HG02973 (cell line): ENCODE results near the gene GAREM2.
"Not testable (repeated sequence)": the region's sequence is repeated elsewhere in the genome, so short reads cannot be mapped to it uniquely, and the experiment has no call there.

Experiments
- ATAC-seq: cut with Tn5 transposase; IDR thresholded peaks from one replicate; pipeline ENCODE4 v1.9.1; 2021; ENCODE audit warnings: moderate library complexity; ENCODE audit not compliant: unreplicated experiment

GAREM2 gene

GRCh38 chr2:26172871-26173775 is at the start of gene GAREM2:
Gene GAREM2, plus strand, starts transcription at chr2:26173088. Its CDS starts 133 bp downstream, at chr2:26173221.
- no peak for ATAC-seq

GRCh38 chr2:26123426-26123825 is 49.5 kb upstream of the GAREM2 start:
- ATAC-seq = no peak

GRCh38 chr2:26126074-26126473 is 46.8 kb upstream of the GAREM2 start:
- ATAC-seq = no peak

GRCh38 chr2:26128176-26128575 is 44.7 kb upstream of the GAREM2 start:
- ATAC-seq = no peak

- no peak for ATAC-seq
Observed at GRCh38 chr2:26130763-26131162, 42.1 kb upstream of the GAREM2 start.

GRCh38 chr2:26136451-26136850 is 36.4 kb upstream of the GAREM2 start:
- ATAC-seq = no peak

- ATAC-seq = no peak
Observed at GRCh38 chr2:26139269-26140183, 33.4 kb upstream of the GAREM2 start.

GRCh38 chr2:26141145-26141769 is 31.6 kb upstream of the GAREM2 start:
- no peak for ATAC-seq

- ATAC-seq = no peak
Observed at GRCh38 chr2:26144031-26144430, 28.9 kb upstream of the GAREM2 start.

- ATAC-seq = no peak
Observed at GRCh38 chr2:26144953-26145680, 27.8 kb upstream of the GAREM2 start.

GRCh38 chr2:26148501-26148900 is 24.4 kb upstream of the GAREM2 start:
- no peak for ATAC-seq

GRCh38 chr2:26150243-26150642 is 22.6 kb upstream of the GAREM2 start:
- no peak for ATAC-seq

- ATAC-seq = no peak
Observed at GRCh38 chr2:26157580-26157979, 15.3 kb upstream of the GAREM2 start.

GRCh38 chr2:26161926-26162325 is 11.0 kb upstream of the GAREM2 start:
- no peak for ATAC-seq

- no peak for ATAC-seq
Observed at GRCh38 chr2:26162963-26163362, 9.9 kb upstream of the GAREM2 start.

- no peak for ATAC-seq
Observed at GRCh38 chr2:26164231-26164630, 8.7 kb upstream of the GAREM2 start.

- no peak for ATAC-seq
Observed at GRCh38 chr2:26164641-26165211, 8.2 kb upstream of the GAREM2 start.

GRCh38 chr2:26165403-26165802 is 7.5 kb upstream of the GAREM2 start:
- ATAC-seq = no peak

GRCh38 chr2:26166541-26166940 is 6.3 kb upstream of the GAREM2 start:
- ATAC-seq = not testable (repeated sequence)

- ATAC-seq = no peak
Observed at GRCh38 chr2:26168785-26169184, 4.1 kb upstream of the GAREM2 start.
